Lung (tissue), 12 donors: Measurements from ENCODE around the gene COL15A1. TPM values are rescaled to one million over a fixed set of nuclear protein-coding genes. Genes with fewer than 3 reads are reported as not detected.

ENCODE experiments used
- ATAC-seq: fragments of 200-7000 bp; cut with Tn5 transposase; one replicate; pipeline ENCODE4 v1.9.1; 2020; ENCODE audit warnings: moderate number of reproducible peaks; ENCODE audit not compliant: insufficient read depth, low FRiP score
- DNase-seq, 3 donors: peaks; one replicate each; pipeline ENCODE4 v3.0.0-alpha.2; 2013 to 2017
- H3K27ac ChIP-seq, 2 donors: one replicate each; pipeline ENCODE4 v1.5.1; 2013; ENCODE audit warnings: mild to moderate bottlenecking in 2 of 2, moderate library complexity in 2 of 2, control low read depth in 1 of 2, inconsistent platforms in 1 of 2, low read depth in 1 of 2, low read length in 1 of 2
- H3K27me3 ChIP-seq, 3 donors: one replicate each; pipeline ENCODE4 v1.5.1; 2013; ENCODE audit warnings: low read length in 2 of 3; ENCODE audit not compliant: control insufficient read depth in 3 of 3, insufficient read depth in 3 of 3
- H3K36me3 ChIP-seq, 4 donors: one replicate each; pipeline ENCODE4 v1.5.1; 2013; ENCODE audit warnings: low read length in 4 of 4, mild to moderate bottlenecking in 1 of 4, moderate library complexity in 1 of 4; ENCODE audit not compliant: control insufficient read depth in 4 of 4, insufficient read depth in 4 of 4
- H3K4me1 ChIP-seq, 5 donors: one replicate each; pipeline ENCODE4 v1.5.1; 2013; ENCODE audit warnings: low read length in 5 of 5, mild to moderate bottlenecking in 2 of 5, moderate library complexity in 1 of 5; ENCODE audit not compliant: control insufficient read depth in 5 of 5, insufficient read depth in 5 of 5
- H3K4me3 ChIP-seq: one replicate; pipeline ENCODE4 v1.5.1; 2013; ENCODE audit warnings: mild to moderate bottlenecking, control low read depth, moderate library complexity
- H3K9ac ChIP-seq, 2 donors: one replicate each; pipeline ENCODE4 v1.5.1; 2013; ENCODE audit warnings: low read length in 2 of 2, control low read depth in 1 of 2; ENCODE audit not compliant: insufficient read depth in 1 of 2
- H3K9me3 ChIP-seq, 4 donors: one replicate each; pipeline ENCODE4 v1.5.1; 2013; ENCODE audit warnings: low read length in 3 of 4, mild to moderate bottlenecking in 1 of 4, moderate library complexity in 1 of 4; ENCODE audit not compliant: control insufficient read depth in 4 of 4, insufficient read depth in 3 of 4
- CTCF ChIP-seq: IDR thresholded peaks from 2 replicates; pipeline ENCODE4 v1.5.1; 2012; ENCODE audit warnings: mild to moderate bottlenecking; ENCODE audit errors: control extremely low read depth, extremely low read depth
- WGBS, 2 donors: extraction: QIAGEN DNeasy Blood & Tissue Kit; methylation state at CpG; one replicate each; pipeline ENCODE4 v1.1.7; 2013; 5-methylcytosine and 5-hydroxymethylcytosine counted together
- polyA plus RNA-seq, 2 donors: library from polyadenylated mRNA; stranded (reverse); fragments of 200-250 nt; gene quantifications; one replicate each; pipeline ENCODE4 v1.2.1, GENCODE V29; 2013
- total RNA-seq, 2 donors: library from RNA; depleted of rRNA in 1 of 2; stranded (reverse); fragments of >200 nt in 1 of 2; gene quantifications; one replicate each; pipeline ENCODE4 v1.2.1, GENCODE V29; 2014 to 2021
- donor health status: control.
- donor health status: control.
- donor health status: Bipolar disorder and iron deficiency.
- donor health status: healthy.
- donor health status: DM: yes; HTN: yes; CAD: no.

The COL15A1 gene
- total and polyA plus RNA-seq, 4 donors = 2.9 to 40.5 (median 8.5) TPM

GRCh38 chr9:99075246-99075912 is 131.7 kb downstream of the COL15A1 start:
- no peaks in the 10 kb centered on the region for H3K27me3 ChIP-seq
- H3K36me3 ChIP-seq = no peaks in the 10 kb centered on the region
- H3K9me3 ChIP-seq = no peaks in the 10 kb centered on the region
- H3K27ac ChIP-seq = no peak overlapping the region
- ATAC-seq (no peak), DNase-seq (no peak)
- no peak overlapping the region for H3K4me3 ChIP-seq
- no peak for TF ChIP-seq CTCF
- WGBS, 2 donors = 70 to 81% methylated on average over 6 of the region's 6 CpGs
- no peak overlapping the region for H3K9ac ChIP-seq
- peaks cover 0 to 9% (median 0%) of the 10 kb centered on the region in 5 donors for H3K4me1 ChIP-seq

- Histone ChIP-seq H3K9me3 (no peaks in the 10 kb centered on the region), H3K36me3 (no peaks in the 10 kb centered on the region), H3K4me3 (no peak overlapping the region), H3K9ac (no peak overlapping the region), H3K27ac (no peak overlapping the region), H3K4me1 (peaks cover 0 to 6% (median 0%) of the 10 kb centered on the region in 5 donors), H3K27me3 (no peaks in the 10 kb centered on the region)
- TF ChIP-seq CTCF = no peak
- WGBS, 2 donors = 93 to 94% methylated on average over 4 of the region's 4 CpGs
- no peak for ATAC-seq
- no peak for DNase-seq
Observed at GRCh38 chr9:99076030-99076429, 132.3 kb downstream of the COL15A1 start.

GRCh38 chr9:99076483-99077171 is 132.9 kb downstream of the COL15A1 start:
- Histone ChIP-seq H3K27me3 (no peaks in the 10 kb centered on the region), H3K9ac (no peak overlapping the region), H3K9me3 (no peaks in the 10 kb centered on the region), H3K4me3 (no peak overlapping the region), H3K4me1 (peaks cover 0 to 6% (median 0%) of the 10 kb centered on the region in 5 donors), H3K27ac (peak overlapping the region in 1 of 2 donors; percentile 8), H3K36me3 (no peaks in the 10 kb centered on the region)
- 21 to 31% methylated on average over 6 of the region's 6 CpGs for WGBS, 2 donors
- ATAC-seq (no peak), DNase-seq (no peak)
- TF ChIP-seq CTCF = no peak
